IMR-90 (cell line): ENCODE results near the gene CRYBG2. TPM values are rescaled to one million over a fixed set of nuclear protein-coding genes. Genes with fewer than 3 reads are reported as not detected.

Experiments used
- ATAC-seq: fragments of 200-7000 bp; cut with Tn5 transposase; 2 replicates; pipeline ENCODE4 v1.9.1; 2020; ENCODE audit warnings: low read depth, mild to moderate bottlenecking, moderate library complexity
- BruUV-seq: library from RNA; stranded (reverse); fragments of 400-500 nt; replicated peaks from 2 replicates; lab custom pipeline; 2021; lab: Mats Ljungman, UMichigan
- CTCF ChIA-PET: fragments of 300-600 bp; formaldehyde crosslinking; extraction: SDS; loops from one replicate; lab custom pipeline; 2021; ENCODE audit warnings: antibody characterized with exemption; lab: Yijun Ruan, JAX
- POLR2A ChIA-PET: fragments of 300-600 bp; sonication (Branson Sonifier 250); formaldehyde crosslinking; loops from one replicate; lab custom pipeline; 2022; ENCODE audit warnings: antibody characterized with exemption; ENCODE audit not compliant: unreplicated experiment; lab: Charles Lee
- DNase-seq: peaks from one replicate; pipeline ENCODE4 v3.0.0; 2013
- H2AFZ ChIP-seq: replicated peaks from 2 replicates; pipeline ENCODE3; 2013; ENCODE audit warnings: low read length, mild to moderate bottlenecking; ENCODE audit not compliant: poor library complexity
- H2AK5ac ChIP-seq: 2 replicates; pipeline ENCODE4 v1.6.1; 2013; ENCODE audit warnings: low read depth, low read length, inconsistent platforms
- H2AK9ac ChIP-seq: replicated peaks from 2 replicates; pipeline ENCODE3; 2013; ENCODE audit warnings: mild to moderate bottlenecking, low read depth, low read length, moderate library complexity; ENCODE audit not compliant: poor library complexity
- H2BK120ac ChIP-seq: 2 replicates; pipeline ENCODE4 v1.6.1; 2013; ENCODE audit warnings: low read depth, low read length, inconsistent platforms
- H2BK15ac ChIP-seq: 3 replicates; pipeline ENCODE4 v1.6.1; 2013; ENCODE audit warnings: low read depth, low read length, inconsistent platforms
- H2BK20ac ChIP-seq: 2 replicates; pipeline ENCODE4 v1.6.1; 2013; ENCODE audit warnings: low read depth, mild to moderate bottlenecking, inconsistent platforms, low read length, moderate library complexity
- H2BK5ac ChIP-seq: 2 replicates; pipeline ENCODE4 v1.6.1; 2013; ENCODE audit warnings: mild to moderate bottlenecking, low read depth, low read length, inconsistent platforms; ENCODE audit not compliant: poor library complexity, severe bottlenecking
- H3K14ac ChIP-seq: replicated peaks from 2 replicates; pipeline ENCODE4 v1.6.1; 2013; ENCODE audit warnings: low read depth, low read length, inconsistent platforms
- H3K18ac ChIP-seq: 2 replicates; pipeline ENCODE4 v1.6.1; 2013; ENCODE audit warnings: low read depth, low read length, control low read depth
- H3K23ac ChIP-seq: 2 replicates; pipeline ENCODE4 v1.6.1; 2013; ENCODE audit warnings: low read depth, low read length, inconsistent platforms
- H3K27ac ChIP-seq: 2 replicates; pipeline ENCODE4 v1.5.1; 2013; ENCODE audit warnings: mild to moderate bottlenecking, control low read depth, low read length; ENCODE audit not compliant: insufficient read depth
- H3K27me3 ChIP-seq: 2 replicates; pipeline ENCODE4 v1.6.1; 2013; ENCODE audit warnings: low read length; ENCODE audit not compliant: control insufficient read depth, insufficient read depth
- H3K36me3 ChIP-seq: 2 replicates; pipeline ENCODE4 v1.6.1; 2013; ENCODE audit warnings: low read length, mixed read lengths; ENCODE audit not compliant: control insufficient read depth, insufficient read depth
- H3K4ac ChIP-seq: 2 replicates; pipeline ENCODE4 v1.6.1; 2013; ENCODE audit warnings: low read depth, low read length, inconsistent platforms
- H3K4me1 ChIP-seq: 2 replicates; pipeline ENCODE4 v1.6.1; 2013; ENCODE audit warnings: low read length, mixed read lengths; ENCODE audit not compliant: control insufficient read depth, insufficient read depth
- H3K4me2 ChIP-seq: 2 replicates; pipeline ENCODE4 v1.6.1; 2013; ENCODE audit warnings: low read depth, mild to moderate bottlenecking, control low read depth, low read length, moderate library complexity
- H3K4me3 ChIP-seq: 2 replicates; pipeline ENCODE4 v1.5.1; 2013; ENCODE audit warnings: low read depth, mild to moderate bottlenecking, control low read depth, low read length, moderate library complexity; ENCODE audit not compliant: insufficient read depth
- H3K56ac ChIP-seq: 2 replicates; pipeline ENCODE4 v1.6.1; 2013; ENCODE audit warnings: low read length, inconsistent platforms; ENCODE audit not compliant: insufficient read depth; ENCODE audit errors: extremely low read depth
- H3K79me1 ChIP-seq, 2 experiments: 2 replicates each; pipeline ENCODE4 v1.6.1; 2013; ENCODE audit warnings: low read length in 2 of 2, inconsistent platforms in 1 of 2, low read depth in 1 of 2
- H3K9ac ChIP-seq: 2 replicates; pipeline ENCODE4 v1.6.1; 2013; ENCODE audit warnings: low read depth, low read length, control low read depth
- H3K9me1 ChIP-seq: 2 replicates; pipeline ENCODE4 v1.6.1; 2013; ENCODE audit warnings: low read length, inconsistent platforms; ENCODE audit not compliant: insufficient read depth
- H3K9me3 ChIP-seq: 2 replicates; pipeline ENCODE4 v1.6.1; 2013; ENCODE audit warnings: low read length; ENCODE audit not compliant: control insufficient read depth, insufficient read depth
- H4K20me1 ChIP-seq: 2 replicates; pipeline ENCODE4 v1.6.1; 2013; ENCODE audit warnings: low read length, inconsistent platforms; ENCODE audit not compliant: insufficient read depth
- H4K5ac ChIP-seq: 2 replicates; pipeline ENCODE4 v1.6.1; 2013; ENCODE audit warnings: mild to moderate bottlenecking, low read depth, low read length, control low read depth
- H4K8ac ChIP-seq, 2 experiments: 2 replicates each; pipeline ENCODE4 v1.6.1; 2013; ENCODE audit warnings: low read depth in 2 of 2, low read length in 2 of 2, control low read depth in 1 of 2, inconsistent platforms in 1 of 2
- H4K91ac ChIP-seq: 2 replicates; pipeline ENCODE4 v1.6.1; 2013; ENCODE audit warnings: low read depth, low read length, inconsistent platforms; ENCODE audit not compliant: insufficient read depth
- BHLHE40 ChIP-seq: fragments of 150-350 bp; IDR thresholded peaks from 2 replicates; pipeline ENCODE4 v1.6.1; 2016; ENCODE audit warnings: mild to moderate bottlenecking, low read depth, low read length
- CEBPB ChIP-seq: IDR thresholded peaks from 2 replicates; pipeline ENCODE4 v1.6.1; 2012; ENCODE audit warnings: low read depth, low read length, improper control_type of control experiment
- MAFK ChIP-seq: IDR thresholded peaks from 2 replicates; pipeline ENCODE4 v1.6.1; 2012; ENCODE audit warnings: low read depth, low read length, improper control_type of control experiment
- MAZ ChIP-seq: IDR thresholded peaks from 2 replicates; pipeline ENCODE4 v1.6.1; 2012; ENCODE audit warnings: low read depth, mild to moderate bottlenecking, low read length, improper control_type of control experiment, moderate library complexity, borderline replicate concordance
- NFE2L2 ChIP-seq: fragments of 150-350 bp; IDR thresholded peaks from 2 replicates; pipeline ENCODE4 v1.6.1; 2016; ENCODE audit warnings: low read depth, mild to moderate bottlenecking, low read length
- POLR2A ChIP-seq: IDR thresholded peaks from 2 replicates; pipeline ENCODE4 v1.6.1; 2012; ENCODE audit warnings: mild to moderate bottlenecking, low read depth, low read length
- RFX5 ChIP-seq: IDR thresholded peaks from 2 replicates; pipeline ENCODE4 v1.8.0; 2012; ENCODE audit warnings: low read depth, mild to moderate bottlenecking, low read length, moderate library complexity
- SMC3 ChIP-seq: fragments of 150-350 bp; IDR thresholded peaks from 2 replicates; pipeline ENCODE4 v1.6.1; 2016; ENCODE audit warnings: low read depth, mild to moderate bottlenecking, antibody characterized with exemption, low read length, moderate library complexity
- WGBS, 2 experiments: methylation state at CpG; one replicate each; pipeline versions ENCODE4 v1.1.5 to v1.1.7; 2013; ENCODE audit warnings: missing lambda C conversion rate in 2 of 2; ENCODE audit not compliant: insufficient read length in 1 of 2; ENCODE audit errors: extremely low coverage in 2 of 2; 5-methylcytosine and 5-hydroxymethylcytosine counted together
- dilution Hi-C: fragments of 300-500 bp; cut with HindIII; formaldehyde crosslinking; loops from one replicate; pipeline ENCODE4 v1.14.3; 2018; ENCODE audit warnings: low sequenced_read_pairs; ENCODE audit not compliant: unreplicated experiment
- in situ Hi-C: fragments of 300-500 bp; cut with MboI; formaldehyde crosslinking; loops from 3 replicates; pipeline ENCODE4 v1.14.3; 2019; ENCODE audit warnings: low sequenced_read_pairs, inconsistent platforms, mixed read lengths
- intact Hi-C: fragments of 100-400 bp; cut with micrococcal nuclease; formaldehyde crosslinking; loops from 2 replicates; pipeline ENCODE4 v1.10.0; 2022
- polyA plus RNA-seq, 3 experiments: library from polyadenylated mRNA; depleted of rRNA; stranded (reverse); fragments of >200 nt; gene quantifications; 2 replicates each; pipeline ENCODE4 v1.2.3, GENCODE V29; 2012; ENCODE audit warnings: low replicate concordance in 1 of 3
- total RNA-seq: library from RNA; depleted of rRNA; stranded (reverse); fragments of >200 nt; gene quantifications from 2 replicates; pipeline ENCODE4 v1.2.3, GENCODE V29; 2012
- TF ChIP-seq, protein P1 (sequence below): conservative IDR thresholded peaks from 2 replicates; pipeline ENCODE4 v1.5.1; 2012; ENCODE audit warnings: mild to moderate bottlenecking, low read depth, low read length, improper control_type of control experiment

The CRYBG2 gene
- total and polyA plus RNA-seq, 2 of the 4 experiments (the other 2 are of a cell fraction) = not detected

DNA sequence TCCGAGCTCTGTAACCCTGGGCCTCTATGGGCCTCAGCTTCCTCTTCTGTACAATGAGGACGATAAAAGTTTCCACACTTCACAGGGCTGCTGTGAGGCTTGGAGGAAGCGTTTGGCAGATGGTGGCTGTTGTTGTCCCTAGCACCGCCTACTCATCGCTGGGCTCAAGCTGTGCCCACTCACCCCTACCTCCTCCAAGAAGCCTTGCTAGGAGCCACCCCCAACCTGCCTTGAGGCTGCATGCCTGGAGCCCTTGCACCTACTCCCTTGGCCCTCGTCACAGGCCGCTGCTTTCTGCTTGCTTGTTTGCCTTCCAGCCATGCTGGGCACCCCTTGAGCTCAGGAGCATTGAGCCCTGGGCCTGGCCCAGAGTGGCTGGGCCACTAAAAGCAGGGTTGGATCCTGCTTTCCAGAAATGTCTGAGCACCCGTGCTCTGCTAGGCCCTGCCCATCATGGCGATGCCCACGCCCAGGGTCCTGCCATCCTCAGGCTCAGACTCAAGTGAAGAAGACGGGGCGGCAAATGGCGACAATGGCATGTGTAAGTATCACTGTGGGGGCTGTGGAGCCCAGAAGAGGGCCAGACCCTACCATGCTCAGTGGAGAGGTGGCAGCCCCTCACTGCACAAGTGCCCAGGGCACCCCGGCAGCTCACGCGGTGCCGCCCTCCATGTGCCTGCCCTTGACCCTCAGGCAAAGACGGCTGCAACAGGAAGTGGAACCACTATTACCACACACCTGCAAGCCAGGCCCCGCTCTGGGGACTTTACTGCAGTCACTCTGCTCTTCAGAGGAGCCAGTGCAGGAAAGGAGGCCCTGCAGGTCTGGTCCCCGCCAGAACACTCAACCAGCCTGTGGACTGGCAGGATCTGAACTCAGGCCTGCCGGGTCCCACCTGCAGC lies 64.5 kb downstream of the CRYBG2 start (continued):
- TF ChIP-seq CEBPB (no peak), MAFK (no peak)

DNA sequence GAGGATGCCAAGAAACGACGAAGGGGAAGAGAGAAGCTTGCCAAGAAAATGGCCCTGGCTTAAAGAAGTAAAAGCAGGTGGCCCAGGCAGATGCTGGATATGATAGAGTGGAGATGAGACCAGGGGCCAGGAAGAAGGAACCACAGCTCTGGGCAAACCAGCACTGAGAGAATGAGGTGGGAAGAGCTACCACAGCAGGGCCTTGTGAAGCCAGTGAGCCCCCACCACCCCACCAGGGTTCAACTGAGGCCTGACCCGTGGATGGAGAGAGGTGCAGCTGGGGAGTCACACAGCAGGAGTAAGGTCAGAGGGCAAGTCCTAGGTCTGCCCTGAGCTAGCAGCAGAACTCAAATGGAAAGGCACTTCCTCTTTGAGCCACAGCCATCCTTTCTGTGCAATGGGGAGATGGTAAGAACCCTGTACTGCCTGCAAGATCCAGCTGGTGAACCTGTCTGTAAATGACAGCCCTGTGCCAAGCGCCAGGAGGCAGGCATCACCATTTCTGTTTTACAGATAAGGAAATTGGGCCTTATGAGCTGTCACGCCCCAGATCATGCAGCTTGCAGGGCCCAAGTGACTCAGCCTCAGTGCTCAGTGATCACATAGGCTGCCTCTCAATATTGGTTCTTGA lies 65.5 kb downstream of the CRYBG2 start:
- H3K36me3 ChIP-seq = no peaks in the 10 kb centered on the region
- H2AK5ac ChIP-seq = peak overlapping the region; percentile 11; the same call in 1 of the 2 replicates
- ChIA-PET POLR2A (no interaction called here), CTCF (no interaction called here)
- no peak overlapping the region for H4K91ac ChIP-seq
- no peaks in the 10 kb centered on the region for H3K27me3 ChIP-seq
- intact Hi-C loops = no loop called here
- dilution Hi-C loops = no loop called here
- TF ChIP-seq RFX5 (no peak), BHLHE40 (no peak), CEBPB (no peak), POLR2A (no peak), SMC3 (no peak), MAZ (no peak), NFE2L2 (no peak), MAFK (no peak)
- TF ChIP-seq, protein P1, sequence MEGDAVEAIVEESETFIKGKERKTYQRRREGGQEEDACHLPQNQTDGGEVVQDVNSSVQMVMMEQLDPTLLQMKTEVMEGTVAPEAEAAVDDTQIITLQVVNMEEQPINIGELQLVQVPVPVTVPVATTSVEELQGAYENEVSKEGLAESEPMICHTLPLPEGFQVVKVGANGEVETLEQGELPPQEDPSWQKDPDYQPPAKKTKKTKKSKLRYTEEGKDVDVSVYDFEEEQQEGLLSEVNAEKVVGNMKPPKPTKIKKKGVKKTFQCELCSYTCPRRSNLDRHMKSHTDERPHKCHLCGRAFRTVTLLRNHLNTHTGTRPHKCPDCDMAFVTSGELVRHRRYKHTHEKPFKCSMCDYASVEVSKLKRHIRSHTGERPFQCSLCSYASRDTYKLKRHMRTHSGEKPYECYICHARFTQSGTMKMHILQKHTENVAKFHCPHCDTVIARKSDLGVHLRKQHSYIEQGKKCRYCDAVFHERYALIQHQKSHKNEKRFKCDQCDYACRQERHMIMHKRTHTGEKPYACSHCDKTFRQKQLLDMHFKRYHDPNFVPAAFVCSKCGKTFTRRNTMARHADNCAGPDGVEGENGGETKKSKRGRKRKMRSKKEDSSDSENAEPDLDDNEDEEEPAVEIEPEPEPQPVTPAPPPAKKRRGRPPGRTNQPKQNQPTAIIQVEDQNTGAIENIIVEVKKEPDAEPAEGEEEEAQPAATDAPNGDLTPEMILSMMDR = no peak
- no peak overlapping the region for H3K14ac ChIP-seq
- H2BK20ac ChIP-seq = no peak overlapping the region
- no peak overlapping the region for H3K4me3 ChIP-seq
- no peak overlapping the region for H3K27ac ChIP-seq
- ATAC-seq (no peak), DNase-seq (peak; percentile 30)
- in situ Hi-C loops = no loop called here
- H4K20me1 ChIP-seq = peaks cover 4% of the 10 kb centered on the region
- 74% methylated on average over 4 of the region's 5 CpGs; no CpG with 5 or more reads in 1 of the 2 experiments for WGBS, 2 experiments
- H2AK9ac ChIP-seq = no peak overlapping the region
- no peak overlapping the region for H4K5ac ChIP-seq
- H3K9me3 ChIP-seq = no peaks in the 10 kb centered on the region
- H3K18ac ChIP-seq = no peak overlapping the region
- no peak overlapping the region for H3K4me2 ChIP-seq
- H2BK120ac ChIP-seq = no peak overlapping the region
- peaks cover 18% of the 10 kb centered on the region for H3K4me1 ChIP-seq
- no peak overlapping the region for H2AFZ ChIP-seq
- no TSS peak for BruUV-seq
- peaks cover 19% of the 10 kb centered on the region for H3K9me1 ChIP-seq
- H3K4ac ChIP-seq = no peak overlapping the region
- no peak overlapping the region for H3K9ac ChIP-seq
- H3K56ac ChIP-seq = no peak overlapping the region
- H4K8ac ChIP-seq = no peak overlapping the region; a peak in 1 of 4 replicates
- H2BK5ac ChIP-seq = no peak overlapping the region
- peaks cover 5 to 35% of the 10 kb centered on the region in 2 experiments for H3K79me1 ChIP-seq
- H3K23ac ChIP-seq = no peak overlapping the region
- no peak overlapping the region; the same call in 2 of the 3 replicates for H2BK15ac ChIP-seq
